Measurements from ENCODE around the gene NFAT5. TPM values are rescaled to one million over a fixed set of nuclear protein-coding genes. Genes with fewer than 3 reads are reported as not detected.
"Not testable (repeated sequence)": the region's sequence is repeated elsewhere in the genome, so short reads cannot be mapped to it uniquely, and the experiment has no call there.

NFAT5 gene
- total and polyA plus RNA-seq, 3 donors from 2014 or later: 20.5 to 101 (median 72.4) TPM

DNA sequence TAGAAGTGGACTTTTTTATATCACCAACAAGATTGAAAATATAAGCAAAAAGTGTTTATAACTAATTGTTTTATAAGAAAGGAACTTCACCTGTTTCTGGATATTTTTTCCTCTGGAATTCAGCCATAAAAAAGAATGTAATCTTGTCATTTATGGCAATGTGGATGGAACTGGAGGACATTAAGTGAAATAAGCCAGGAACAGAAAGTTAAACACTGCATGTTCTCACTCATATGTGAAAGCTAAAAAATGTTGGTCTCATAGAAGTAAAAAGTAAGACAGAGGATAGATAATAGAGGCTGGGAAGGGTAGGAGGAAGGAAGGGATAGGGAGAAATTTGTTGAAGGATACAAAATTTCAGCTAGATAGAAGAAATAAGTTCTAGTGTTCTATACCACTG lies 67.6 kb downstream of the NFAT5 start:
- Histone ChIP-seq H3K27me3 (no peaks in the 10 kb centered on the region), H3K9me3 (no peaks in the 10 kb centered on the region), H3K4me3 (no peak overlapping the region), H3K36me3 (ENCODE audit: low read depth, missing control alignments) (no peaks in the 10 kb centered on the region), H3K27ac (no peak overlapping the region), H3K4me1 (no peaks in the 10 kb centered on the region)
- no peak for DNase-seq
- TF ChIP-seq, protein P1, sequence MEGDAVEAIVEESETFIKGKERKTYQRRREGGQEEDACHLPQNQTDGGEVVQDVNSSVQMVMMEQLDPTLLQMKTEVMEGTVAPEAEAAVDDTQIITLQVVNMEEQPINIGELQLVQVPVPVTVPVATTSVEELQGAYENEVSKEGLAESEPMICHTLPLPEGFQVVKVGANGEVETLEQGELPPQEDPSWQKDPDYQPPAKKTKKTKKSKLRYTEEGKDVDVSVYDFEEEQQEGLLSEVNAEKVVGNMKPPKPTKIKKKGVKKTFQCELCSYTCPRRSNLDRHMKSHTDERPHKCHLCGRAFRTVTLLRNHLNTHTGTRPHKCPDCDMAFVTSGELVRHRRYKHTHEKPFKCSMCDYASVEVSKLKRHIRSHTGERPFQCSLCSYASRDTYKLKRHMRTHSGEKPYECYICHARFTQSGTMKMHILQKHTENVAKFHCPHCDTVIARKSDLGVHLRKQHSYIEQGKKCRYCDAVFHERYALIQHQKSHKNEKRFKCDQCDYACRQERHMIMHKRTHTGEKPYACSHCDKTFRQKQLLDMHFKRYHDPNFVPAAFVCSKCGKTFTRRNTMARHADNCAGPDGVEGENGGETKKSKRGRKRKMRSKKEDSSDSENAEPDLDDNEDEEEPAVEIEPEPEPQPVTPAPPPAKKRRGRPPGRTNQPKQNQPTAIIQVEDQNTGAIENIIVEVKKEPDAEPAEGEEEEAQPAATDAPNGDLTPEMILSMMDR (IDR thresholded peaks at IDR 0.05): no peak
- intact Hi-C loops (cut with DNase I; ENCODE audit: low total_unique reads): no loop called here

DNA sequence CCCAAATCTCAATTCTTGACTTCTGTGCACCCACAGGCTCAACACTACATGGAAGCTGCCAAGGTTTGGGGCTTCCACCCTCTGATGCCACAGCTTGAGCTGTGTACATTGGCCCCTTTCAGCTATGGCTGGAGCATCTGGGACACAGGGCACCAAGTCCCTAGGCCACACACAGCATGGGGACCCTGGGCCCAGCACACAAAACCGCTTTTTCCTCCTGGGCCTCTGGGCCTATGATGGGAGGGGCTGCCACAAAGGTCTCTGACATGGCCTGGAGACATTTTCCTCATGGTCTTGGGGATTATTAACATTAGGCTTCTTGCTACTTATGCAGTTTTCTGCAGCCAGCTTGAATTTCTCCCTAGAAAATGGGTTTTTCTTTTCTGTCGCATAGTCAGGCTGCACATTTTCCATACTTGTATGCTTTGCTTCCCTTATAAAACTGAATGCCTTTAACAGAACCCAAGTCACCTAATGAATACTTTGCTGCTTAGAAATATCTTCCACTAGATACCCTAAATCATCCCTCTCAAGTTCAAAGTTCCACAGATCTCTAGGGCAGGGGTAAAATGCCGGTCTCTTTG lies 70.9 kb downstream of the NFAT5 start:
- intact Hi-C loops (cut with DNase I; ENCODE audit: low total_unique reads); H3K4me1 ChIP-seq; H3K9me3 ChIP-seq; DNase-seq; H3K36me3 ChIP-seq (ENCODE audit: low read depth, missing control alignments); H3K27me3 ChIP-seq; H3K27ac ChIP-seq; H3K4me3 ChIP-seq: not testable (repeated sequence)
- WGBS, 2 donors: 98 to 100% methylated on average over 3 of the region's 3 CpGs

DNA sequence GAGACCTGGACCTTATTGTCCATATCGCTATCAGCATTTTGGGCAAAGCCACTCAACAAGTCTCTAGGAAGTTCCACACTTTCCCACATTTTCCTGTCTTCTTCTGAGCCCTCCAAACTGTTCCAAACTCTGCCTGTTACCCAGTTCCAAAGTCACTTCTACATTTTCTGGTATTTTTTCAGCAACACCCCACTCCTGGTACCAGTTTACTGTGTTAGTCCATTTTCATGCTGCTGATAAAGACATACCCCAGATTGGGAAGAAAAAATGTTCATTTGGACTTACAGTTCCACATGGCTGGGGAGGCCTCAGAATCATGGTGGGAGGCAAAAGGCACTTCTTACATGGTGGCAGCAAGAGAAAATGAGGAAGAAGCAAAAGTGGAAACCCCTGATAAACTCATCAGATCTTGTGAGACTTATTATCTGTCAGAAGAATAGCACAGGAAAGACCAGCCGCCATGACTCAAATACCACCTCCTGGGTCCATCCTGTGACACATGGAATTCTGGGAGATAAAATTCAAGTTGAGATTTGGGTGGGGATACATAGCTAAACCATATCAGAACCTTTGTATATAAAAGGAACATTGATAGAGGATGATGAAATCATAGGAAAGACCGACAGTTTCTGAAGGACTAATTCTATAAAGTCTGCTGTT lies 71.6 kb downstream of the NFAT5 start:
- H3K4me3 ChIP-seq; H3K4me1 ChIP-seq; H3K27me3 ChIP-seq; DNase-seq; intact Hi-C loops (cut with DNase I; ENCODE audit: low total_unique reads); H3K27ac ChIP-seq; H3K9me3 ChIP-seq; H3K36me3 ChIP-seq (ENCODE audit: low read depth, missing control alignments): not testable (repeated sequence)
- 91 to 95% methylated on average over 3 of the region's 3 CpGs for WGBS, 2 donors

DNA sequence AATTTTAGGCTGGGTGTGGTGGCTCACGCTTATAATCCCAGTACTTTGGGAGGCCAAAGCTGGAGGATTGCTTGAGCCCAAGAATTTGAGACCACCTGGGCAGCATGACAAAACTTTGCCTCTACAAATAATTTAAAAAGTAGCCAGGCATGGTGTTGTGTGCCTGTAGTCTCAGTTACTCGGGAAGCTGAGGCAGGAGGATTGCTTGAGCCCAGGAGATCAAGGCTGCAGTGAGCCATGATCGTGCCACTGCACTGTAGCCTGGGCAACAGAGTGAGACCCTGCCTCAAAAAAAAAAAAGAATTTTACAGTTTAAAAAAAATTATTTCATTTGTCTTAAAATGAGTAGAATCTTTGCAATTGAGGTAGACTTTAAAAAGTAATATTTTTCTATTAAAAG lies 78.2 kb downstream of the NFAT5 start:
- H3K4me1 ChIP-seq; H3K27ac ChIP-seq; H3K36me3 ChIP-seq (ENCODE audit: low read depth, missing control alignments); H3K9me3 ChIP-seq; DNase-seq; H3K27me3 ChIP-seq; intact Hi-C loops (cut with DNase I; ENCODE audit: low total_unique reads); H3K4me3 ChIP-seq: not testable (repeated sequence)
- WGBS, 2 donors: 96 to 99% methylated on average over 3 of the region's 3 CpGs

DNA sequence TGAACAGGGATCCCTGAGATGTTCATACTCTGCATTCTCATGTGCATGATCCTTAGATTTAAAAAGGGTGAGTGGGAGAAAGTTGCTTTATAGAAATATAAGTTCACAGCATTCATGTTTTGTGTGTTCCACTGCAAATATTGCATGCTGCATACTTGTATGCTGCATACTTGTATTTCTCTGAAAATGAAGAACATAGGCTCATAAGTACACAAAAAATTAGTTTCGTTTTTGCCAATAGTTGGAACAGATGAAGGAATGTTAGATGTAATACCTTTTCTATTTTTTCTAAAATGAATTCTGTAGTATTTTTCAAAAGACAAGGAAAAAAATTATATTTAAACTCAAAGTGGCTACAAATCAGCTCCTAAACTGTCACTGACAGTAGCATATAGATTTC lies 79.0 kb downstream of the NFAT5 start:
- Histone ChIP-seq H3K4me3 (no peak overlapping the region), H3K27ac (no peak overlapping the region), H3K36me3 (ENCODE audit: low read depth, missing control alignments) (no peaks in the 10 kb centered on the region), H3K4me1 (no peaks in the 10 kb centered on the region), H3K9me3 (no peaks in the 10 kb centered on the region), H3K27me3 (no peaks in the 10 kb centered on the region)
- TF ChIP-seq POLR2A (IDR thresholded peaks at IDR 0.05): no peak
- TF ChIP-seq, protein P1 (IDR thresholded peaks at IDR 0.05): no peak
- 45 to 52% methylated on average over 1 of the region's 1 CpG for WGBS, 2 donors
- intact Hi-C loops (cut with DNase I; ENCODE audit: low total_unique reads): no loop called here
- no peak for DNase-seq

DNA sequence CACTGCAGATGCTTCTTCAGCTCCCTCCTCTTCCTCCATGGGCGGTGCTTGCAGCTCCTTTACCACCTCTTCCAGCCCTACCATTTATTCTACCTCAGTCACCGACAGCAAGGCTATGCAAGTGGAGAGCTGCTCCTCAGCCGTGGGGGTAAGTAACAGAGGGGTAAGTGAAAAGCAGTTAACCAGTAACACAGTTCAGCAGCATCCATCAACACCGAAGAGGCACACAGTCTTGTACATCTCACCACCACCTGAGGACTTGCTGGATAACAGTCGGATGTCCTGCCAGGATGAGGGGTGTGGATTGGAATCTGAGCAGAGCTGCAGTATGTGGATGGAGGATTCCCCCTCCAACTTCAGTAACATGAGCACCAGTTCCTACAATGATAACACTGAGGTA lies 81.3 kb downstream of the NFAT5 start:
- Histone ChIP-seq H3K27ac (no peak overlapping the region), H3K4me1 (no peaks in the 10 kb centered on the region), H3K9me3 (no peaks in the 10 kb centered on the region), H3K36me3 (ENCODE audit: low read depth, missing control alignments) (no peaks in the 10 kb centered on the region), H3K27me3 (no peaks in the 10 kb centered on the region), H3K4me3 (no peak overlapping the region)
- TF ChIP-seq, protein P1 (IDR thresholded peaks at IDR 0.05): no peak
- no peak for TF ChIP-seq POLR2A (IDR thresholded peaks at IDR 0.05)
- WGBS, 2 donors: 96 to 97% methylated on average over 5 of the region's 5 CpGs
- intact Hi-C loops (cut with DNase I; ENCODE audit: low total_unique reads): no loop called here
- no peak for DNase-seq

Data from testis (tissue), 3 donors.